ENCODE results near the gene CLIC3. TPM values are rescaled to one million over a fixed set of nuclear protein-coding genes. Genes with fewer than 3 reads are reported as not detected.
A peak's percentile ranks its signal among the peaks of the same experiment; 100 is the strongest.

The CLIC3 gene
- total RNA-seq, 1 experiment from 2014 or later = 6.2 TPM

DNA sequence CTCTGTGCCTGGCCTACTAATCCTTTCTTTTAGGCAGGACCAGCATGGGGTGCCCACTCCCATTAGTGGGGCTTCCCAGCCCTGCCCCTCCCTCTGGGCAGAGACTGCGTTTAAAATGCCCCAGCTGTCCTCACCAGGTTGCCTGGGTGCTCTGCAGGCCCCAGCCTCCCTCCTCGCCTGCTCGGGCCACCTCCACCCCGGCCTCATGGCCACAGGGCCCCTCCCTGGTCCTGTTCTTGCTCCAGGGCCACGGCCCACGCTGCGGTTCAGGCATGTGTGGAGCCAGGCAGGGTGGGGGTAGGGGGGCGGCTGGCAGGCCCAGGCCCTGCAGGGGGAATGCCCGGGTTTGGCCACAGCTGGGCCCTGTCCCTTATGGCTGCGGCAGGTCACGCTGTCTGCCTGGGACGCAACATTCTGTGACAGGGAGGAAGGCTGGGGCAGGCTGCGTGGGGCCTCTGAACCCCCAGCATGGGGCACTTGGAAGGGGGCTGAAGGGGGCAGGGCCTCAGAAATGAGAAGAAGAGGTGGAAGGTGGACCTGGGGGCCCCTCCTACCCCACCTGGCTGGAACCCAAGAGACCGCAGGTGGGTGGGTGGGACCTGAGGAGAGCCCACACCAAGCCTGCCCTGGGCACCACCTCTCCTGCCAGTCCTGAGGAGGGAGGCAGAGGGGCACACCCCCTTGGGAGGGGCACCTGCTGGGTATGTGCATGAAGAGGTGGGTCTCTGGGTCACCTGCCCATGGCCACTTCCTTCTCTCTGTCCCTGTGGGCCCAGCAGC, 44.6 kb downstream of the CLIC3 start, which contains the start of gene LCN12:
Gene LCN12, plus strand, starts transcription at position 733 of the 780 bp plus-strand sequence. CDS start 55 bp downstream, outside the sequence.
- intact Hi-C loops (cut with micrococcal nuclease; ENCODE audit: unreplicated experiment) (no loop called here), in situ Hi-C loops (cut with HindIII; ENCODE audit: low pct_unique_long_range_greater_than_20kb, low sequenced_read_pairs) (no loop called here)
- no TSS peak for BruUV-seq (replicated peaks)
- Histone ChIP-seq H3K9me3 (ENCODE audit: control insufficient read depth, insufficient read depth, low read depth, low read length) (no peaks in the 10 kb centered on the region), H3K27ac (ENCODE audit: low read length) (no peak within 1 kb of the TSS; the same call in 1 of the 2 replicates), H3K4me3 (ENCODE audit: low read depth in 2 of 2, low read length in 2 of 2) (no peak within 1 kb of the TSS), H3K27me3 (ENCODE audit: control insufficient read depth, insufficient read depth, low read length) (no peaks in the 10 kb centered on the region), H3K36me3 (ENCODE audit: control insufficient read depth, insufficient read depth, low read length) (no peaks in the 10 kb centered on the region; the same call in 1 of the 2 replicates), H3K4me1 (ENCODE audit: control insufficient read depth, insufficient read depth, low read length) (peaks cover 18% of the 10 kb centered on the region)
- DNase-seq (ENCODE audit: low read depth, low spot score) (no peak), ATAC-seq (no peak)
- TF ChIP-seq, protein P1, sequence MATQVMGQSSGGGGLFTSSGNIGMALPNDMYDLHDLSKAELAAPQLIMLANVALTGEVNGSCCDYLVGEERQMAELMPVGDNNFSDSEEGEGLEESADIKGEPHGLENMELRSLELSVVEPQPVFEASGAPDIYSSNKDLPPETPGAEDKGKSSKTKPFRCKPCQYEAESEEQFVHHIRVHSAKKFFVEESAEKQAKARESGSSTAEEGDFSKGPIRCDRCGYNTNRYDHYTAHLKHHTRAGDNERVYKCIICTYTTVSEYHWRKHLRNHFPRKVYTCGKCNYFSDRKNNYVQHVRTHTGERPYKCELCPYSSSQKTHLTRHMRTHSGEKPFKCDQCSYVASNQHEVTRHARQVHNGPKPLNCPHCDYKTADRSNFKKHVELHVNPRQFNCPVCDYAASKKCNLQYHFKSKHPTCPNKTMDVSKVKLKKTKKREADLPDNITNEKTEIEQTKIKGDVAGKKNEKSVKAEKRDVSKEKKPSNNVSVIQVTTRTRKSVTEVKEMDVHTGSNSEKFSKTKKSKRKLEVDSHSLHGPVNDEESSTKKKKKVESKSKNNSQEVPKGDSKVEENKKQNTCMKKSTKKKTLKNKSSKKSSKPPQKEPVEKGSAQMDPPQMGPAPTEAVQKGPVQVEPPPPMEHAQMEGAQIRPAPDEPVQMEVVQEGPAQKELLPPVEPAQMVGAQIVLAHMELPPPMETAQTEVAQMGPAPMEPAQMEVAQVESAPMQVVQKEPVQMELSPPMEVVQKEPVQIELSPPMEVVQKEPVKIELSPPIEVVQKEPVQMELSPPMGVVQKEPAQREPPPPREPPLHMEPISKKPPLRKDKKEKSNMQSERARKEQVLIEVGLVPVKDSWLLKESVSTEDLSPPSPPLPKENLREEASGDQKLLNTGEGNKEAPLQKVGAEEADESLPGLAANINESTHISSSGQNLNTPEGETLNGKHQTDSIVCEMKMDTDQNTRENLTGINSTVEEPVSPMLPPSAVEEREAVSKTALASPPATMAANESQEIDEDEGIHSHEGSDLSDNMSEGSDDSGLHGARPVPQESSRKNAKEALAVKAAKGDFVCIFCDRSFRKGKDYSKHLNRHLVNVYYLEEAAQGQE (IDR thresholded peaks at IDR 0.05; ENCODE audit: insufficient read depth in 1 of 2, low read depth in 2 of 2, low read length in 1 of 2) = no peak
- POLR2A ChIA-PET = interaction anchor here (0.5 kb wide), 1 partner anchor 112 kb away, joined by 4 read pairs; no protein-coding TSS in a partner anchor
- CTCF ChIA-PET = interaction anchor here (0.6 kb wide), 1 partner anchor 13 kb away, joined by 8 read pairs; no protein-coding TSS in a partner anchor

DNA sequence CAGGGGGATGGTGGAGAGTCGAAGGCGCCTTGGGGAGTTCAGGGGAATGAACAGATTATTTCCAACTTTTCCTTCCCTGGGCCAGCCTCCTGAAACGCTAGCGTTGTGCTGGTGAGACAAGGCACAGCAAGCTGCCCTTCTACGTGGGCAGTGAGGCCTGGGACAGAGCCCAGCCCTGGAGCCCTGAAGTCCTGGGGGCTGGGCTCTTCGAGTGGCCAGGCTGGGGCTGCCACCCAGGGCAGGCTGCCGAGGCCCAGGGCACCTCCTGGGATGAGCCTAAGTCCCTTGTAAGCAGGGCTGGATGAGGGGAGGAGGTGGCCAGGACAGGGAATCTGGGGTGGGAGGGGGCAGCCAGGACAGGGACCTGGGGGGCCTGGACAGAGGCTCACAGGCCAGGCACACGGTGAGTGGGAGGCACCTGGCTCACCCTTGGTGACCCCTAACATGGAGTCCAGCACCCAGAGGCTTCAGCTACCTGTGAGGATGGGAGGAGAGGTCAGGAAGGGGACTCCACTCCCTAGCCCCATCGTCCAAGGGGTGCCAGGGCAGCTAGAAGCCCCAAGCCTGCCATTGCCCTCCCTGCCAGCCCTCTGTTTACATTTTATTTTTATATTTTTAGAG, 45.6 kb downstream of the CLIC3 start:
- Histone ChIP-seq H3K27me3 (ENCODE audit: control insufficient read depth, insufficient read depth, low read length) (no peaks in the 10 kb centered on the region), H3K9me3 (ENCODE audit: control insufficient read depth, insufficient read depth, low read depth, low read length) (no peaks in the 10 kb centered on the region), H3K4me1 (ENCODE audit: control insufficient read depth, insufficient read depth, low read length) (peaks cover 25% of the 10 kb centered on the region), H3K36me3 (ENCODE audit: control insufficient read depth, insufficient read depth, low read length) (no peaks in the 10 kb centered on the region; the same call in 1 of the 2 replicates), H3K27ac (ENCODE audit: low read length) (peak overlapping the region; percentile 87), H3K4me3 (ENCODE audit: low read depth in 2 of 2, low read length in 2 of 2) (peak overlapping the region; percentile 48 to 63)
- intact Hi-C loops (cut with micrococcal nuclease; ENCODE audit: unreplicated experiment) = no loop called here
- TF ChIP-seq SIN3A (IDR thresholded peaks at IDR 0.05; ENCODE audit: borderline replicate concordance, insufficient read depth, low read depth, low read length) = no peak
- TF ChIP-seq, protein P1 (IDR thresholded peaks at IDR 0.05; ENCODE audit: insufficient read depth in 1 of 2, low read depth in 2 of 2, low read length in 1 of 2) = no peak
- DNase-seq (ENCODE audit: low read depth, low spot score) (no peak), ATAC-seq (peak; percentile 17)
- no TSS peak for BruUV-seq (replicated peaks)
- ChIA-PET POLR2A (interaction anchor here (0.5 kb wide), 1 partner anchor 111 kb away, joined by 4 read pairs; no protein-coding TSS in a partner anchor), CTCF (interaction anchor here (0.6 kb wide), 1 partner anchor 14 kb away, joined by 6 read pairs; no protein-coding TSS in a partner anchor)
- in situ Hi-C loops (cut with HindIII; ENCODE audit: low pct_unique_long_range_greater_than_20kb, low sequenced_read_pairs) = no loop called here
